NCI-H187 (cell line): ENCODE data around the gene CHSY3.
"Not testable (repeated sequence)": the region's sequence is repeated elsewhere in the genome, so short reads cannot be mapped to it uniquely, and the experiment has no call there.

ENCODE experiments used
- DNase-seq, 2 experiments: peaks; one replicate each; lab custom pipeline; 2025; lab: John Stamatoyannopoulos, UW

The CHSY3 gene

DNA sequence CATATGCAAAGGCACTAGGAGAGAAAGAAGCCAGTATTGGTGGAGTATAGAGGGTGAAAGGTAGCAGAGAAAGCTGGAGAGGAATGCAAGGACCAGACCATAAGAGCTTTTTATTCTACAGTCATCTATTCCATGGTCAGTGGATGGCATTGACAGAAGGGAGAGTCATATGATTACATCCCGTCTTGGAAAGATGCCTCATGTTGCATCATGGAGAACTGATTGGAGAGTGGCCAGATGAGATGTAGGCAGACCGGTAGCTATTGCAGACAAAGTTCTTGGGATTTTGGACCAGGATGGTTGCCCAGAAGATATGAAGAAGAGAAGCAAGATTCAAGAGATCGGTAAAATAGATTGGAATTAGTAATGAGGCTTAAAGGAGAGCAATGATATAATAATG, 260.7 kb downstream of the CHSY3 start:
- no peak for DNase-seq

DNA sequence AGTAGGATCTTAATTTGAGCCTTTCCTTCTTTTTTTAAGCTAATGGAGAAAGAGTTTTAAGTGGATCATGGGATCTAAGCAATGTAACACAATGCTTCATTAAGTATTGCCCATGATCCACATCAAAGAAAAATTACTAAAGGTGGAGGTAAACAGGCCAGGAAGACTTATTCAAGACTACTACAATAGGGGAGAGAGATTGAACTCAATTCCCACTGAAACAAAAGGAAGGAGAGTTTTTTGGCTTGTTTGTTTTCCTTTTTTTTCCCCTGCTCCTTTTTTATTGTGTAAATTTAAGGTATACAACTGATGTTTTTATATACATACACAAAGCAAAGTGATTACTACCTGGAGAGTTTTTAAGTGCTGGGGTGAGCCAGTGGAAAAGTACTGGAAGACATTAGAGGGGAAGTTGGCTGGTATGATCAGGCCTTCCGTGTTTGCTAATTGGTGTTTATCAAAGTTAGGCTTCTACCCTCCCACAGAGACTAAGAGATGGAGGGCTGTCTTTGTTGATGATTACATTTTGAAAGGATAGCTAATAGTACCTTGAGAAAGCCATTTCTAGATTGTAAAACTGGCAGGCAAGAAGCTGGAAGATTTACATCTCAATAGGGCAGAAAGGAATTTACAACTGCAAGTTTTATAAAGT, 262.7 kb downstream of the CHSY3 start:
- DNase-seq, result no peak

DNA sequence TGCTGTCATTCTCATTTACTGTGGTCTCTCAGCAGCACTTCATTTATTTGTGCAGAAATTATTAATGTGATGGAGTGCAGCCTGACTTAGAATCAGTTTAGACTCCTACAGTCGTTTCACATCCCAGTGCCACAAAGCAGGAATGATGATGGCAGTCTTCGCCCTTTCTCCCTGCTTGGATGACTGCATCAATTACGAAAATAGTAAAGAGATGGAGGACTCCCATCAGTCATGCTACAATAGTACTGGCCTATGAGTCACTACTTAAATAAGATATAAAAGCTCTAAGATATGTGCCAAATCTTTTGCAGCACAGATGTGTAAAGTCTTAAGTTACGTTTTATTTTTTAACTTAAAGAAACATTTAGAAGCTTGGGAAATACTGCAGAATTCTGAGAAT, 263.9 kb downstream of the CHSY3 start:
- no peak for DNase-seq

DNA sequence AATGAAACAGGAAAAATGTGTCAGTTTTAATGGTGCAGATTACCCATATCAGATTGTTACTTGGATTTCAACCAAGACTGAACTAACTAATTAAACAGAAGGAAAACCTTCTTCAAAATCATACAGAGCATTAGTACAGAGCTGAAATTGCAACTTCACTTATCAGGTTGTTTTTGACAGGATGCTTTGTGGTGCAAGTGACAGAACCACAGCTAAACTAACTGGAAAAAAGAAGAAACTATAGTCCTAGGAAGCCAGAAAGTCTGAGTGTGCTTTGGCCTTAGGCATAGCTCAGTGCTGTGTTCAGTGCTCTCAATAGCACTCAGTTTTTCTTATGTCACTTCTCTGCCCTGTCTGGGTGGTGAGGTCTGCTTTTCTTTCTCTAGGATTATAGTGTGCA, 267.4 kb downstream of the CHSY3 start:
- no peak for DNase-seq

DNA sequence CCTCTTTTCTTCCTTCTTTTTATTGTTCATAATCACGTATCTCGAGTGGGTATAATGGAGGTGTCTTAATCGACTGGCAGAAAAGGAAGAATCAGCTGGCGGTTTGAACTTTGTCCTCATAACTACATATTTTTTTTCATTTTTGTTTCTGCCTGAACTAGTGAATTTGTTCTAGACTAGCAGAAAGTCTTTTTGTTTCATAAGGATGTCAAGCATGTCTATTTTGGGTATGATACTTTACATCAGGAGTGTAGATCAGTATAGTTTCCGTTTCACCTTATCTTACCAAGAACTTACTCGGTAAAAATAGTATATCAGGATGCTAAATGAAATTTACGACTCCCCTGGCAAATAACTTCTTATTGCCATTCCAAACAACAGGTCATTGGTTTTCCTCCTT, 278.9 kb downstream of the CHSY3 start:
- no peak for DNase-seq

DNA sequence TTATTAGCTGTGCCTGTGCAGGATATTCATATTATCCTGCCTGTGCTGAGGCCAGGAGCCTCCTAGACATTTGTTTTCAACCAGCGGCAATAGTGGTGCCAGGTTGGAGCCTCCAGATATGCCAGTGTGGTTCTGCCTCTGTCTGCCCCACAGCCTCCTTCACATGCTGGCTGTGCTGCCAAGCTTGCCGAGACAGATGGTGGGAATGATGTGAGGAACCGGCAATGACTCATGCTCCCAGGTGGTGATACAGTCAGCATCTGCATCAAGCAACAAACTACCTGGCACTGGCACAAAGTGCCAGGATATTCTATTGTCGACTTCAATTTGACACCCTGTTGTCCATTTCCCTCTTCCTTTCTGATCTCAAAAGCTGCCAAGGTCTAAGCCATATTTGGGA, 285.7 kb downstream of the CHSY3 start:
- no peak for DNase-seq

DNA sequence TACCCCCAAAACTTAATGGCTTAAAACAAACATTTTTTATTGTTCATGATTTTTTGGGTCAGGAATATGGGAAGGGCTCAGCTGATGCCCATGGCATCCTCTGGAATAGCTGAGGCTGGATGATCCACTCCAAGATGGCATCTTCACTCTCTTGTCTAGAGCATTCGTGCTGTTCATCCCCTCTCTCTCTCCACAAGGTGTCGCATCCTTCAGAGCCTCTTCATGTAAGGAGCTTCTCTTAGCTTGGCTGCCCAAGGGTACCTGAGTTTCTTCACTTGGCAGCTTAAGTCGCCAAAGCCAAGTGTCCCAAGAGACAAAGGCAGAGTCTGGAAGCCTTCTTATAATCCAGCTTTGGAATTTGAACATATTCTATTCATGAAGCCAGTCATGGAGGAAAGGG, 294.7 kb downstream of the CHSY3 start:
- no peak for DNase-seq

DNA sequence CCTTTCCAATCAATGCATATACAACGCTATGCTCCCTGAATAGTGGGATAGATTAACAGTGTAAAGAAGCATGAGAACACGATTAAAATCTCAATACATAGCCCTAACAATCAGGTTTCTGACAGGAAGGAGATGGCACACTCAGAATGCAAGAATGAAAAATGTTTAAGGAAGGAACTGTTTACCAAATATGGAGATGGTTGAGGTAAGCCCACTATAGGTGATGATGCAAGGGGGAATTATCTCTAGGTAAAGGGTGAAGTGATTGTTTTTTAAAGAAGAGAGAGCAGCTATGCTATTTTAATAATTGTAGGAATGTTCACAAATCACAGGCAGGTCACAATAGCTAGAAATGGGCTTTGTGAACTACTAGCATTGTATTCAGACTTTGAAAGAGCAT, 302.4 kb downstream of the CHSY3 start:
- no peak for DNase-seq

DNA sequence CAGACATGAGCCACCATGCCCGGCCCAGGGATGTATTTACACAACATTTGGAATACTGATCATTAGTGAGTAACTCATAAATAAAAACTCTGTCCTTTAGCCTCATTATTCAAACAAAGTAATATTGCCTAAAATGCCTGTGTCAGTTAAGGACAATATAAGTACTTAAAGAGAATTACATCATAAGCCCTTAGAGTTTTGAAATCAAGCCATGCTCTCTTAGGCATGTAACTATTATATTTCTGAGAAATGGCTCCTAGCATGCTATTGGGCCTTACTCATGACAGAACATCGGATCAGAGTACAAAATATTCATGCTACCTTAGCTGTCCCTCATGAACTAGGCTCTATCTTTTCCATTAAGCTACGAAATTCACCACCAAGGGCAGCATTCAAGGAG, 309.3 kb downstream of the CHSY3 start:
- no peak for DNase-seq

DNA sequence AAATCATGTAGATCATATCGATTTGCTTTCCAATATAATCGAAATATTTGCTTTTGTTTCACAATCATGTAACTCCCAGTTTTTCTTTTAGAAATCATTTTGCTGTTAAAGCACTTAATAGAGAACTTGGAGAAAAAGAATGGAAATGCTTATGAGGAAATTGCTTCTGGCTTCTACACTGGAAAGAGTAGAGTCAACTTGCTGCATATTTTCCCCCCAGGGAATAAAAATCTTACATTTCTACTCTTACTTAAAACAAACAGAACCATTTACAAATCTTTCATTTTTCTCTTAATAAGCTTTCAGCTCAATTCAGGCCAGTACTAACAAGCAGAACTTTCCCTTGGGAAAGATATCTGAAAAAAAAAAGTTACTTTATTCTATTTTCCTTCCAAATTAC, 312.0 kb downstream of the CHSY3 start:
- DNase-seq, result no peak

DNA sequence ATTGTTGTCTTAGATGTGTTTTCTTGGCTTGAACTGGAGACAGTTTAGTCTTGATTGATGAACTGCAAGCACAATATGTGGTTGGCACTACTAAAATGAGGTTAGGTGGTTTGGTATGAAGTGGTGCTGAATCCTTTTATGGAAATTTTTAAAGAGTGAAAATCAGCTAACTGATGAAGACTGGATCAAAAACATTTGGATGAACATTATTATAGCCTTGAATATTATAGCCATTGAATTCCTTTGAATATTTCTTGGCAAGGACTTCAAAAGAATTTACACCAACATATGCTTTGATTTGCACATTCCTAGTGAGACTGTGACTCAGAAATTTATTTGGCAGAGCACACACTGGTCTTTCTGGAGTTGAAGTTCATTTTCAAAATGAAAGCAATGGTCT, 318.3 kb downstream of the CHSY3 start:
- no peak for DNase-seq

DNA sequence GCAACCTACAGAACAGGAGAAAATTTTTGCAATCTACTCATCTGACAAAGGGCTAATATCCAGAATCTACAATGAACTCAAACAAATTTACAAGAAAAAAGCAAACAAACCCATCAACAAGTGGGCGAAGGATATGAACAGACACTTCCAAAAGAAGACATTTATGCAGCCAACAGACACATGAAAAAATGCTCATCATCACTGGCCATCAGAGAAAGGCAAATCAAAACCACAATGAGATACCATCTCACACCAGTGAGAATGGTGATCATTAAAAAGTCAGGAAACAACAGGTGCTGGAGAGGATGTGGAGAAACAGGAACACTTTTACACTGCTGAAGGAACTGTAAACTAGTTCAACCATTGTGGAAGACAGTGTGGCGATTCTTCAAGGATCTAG, 322.3 kb downstream of the CHSY3 start:
- DNase-seq, result not testable (repeated sequence)

DNA sequence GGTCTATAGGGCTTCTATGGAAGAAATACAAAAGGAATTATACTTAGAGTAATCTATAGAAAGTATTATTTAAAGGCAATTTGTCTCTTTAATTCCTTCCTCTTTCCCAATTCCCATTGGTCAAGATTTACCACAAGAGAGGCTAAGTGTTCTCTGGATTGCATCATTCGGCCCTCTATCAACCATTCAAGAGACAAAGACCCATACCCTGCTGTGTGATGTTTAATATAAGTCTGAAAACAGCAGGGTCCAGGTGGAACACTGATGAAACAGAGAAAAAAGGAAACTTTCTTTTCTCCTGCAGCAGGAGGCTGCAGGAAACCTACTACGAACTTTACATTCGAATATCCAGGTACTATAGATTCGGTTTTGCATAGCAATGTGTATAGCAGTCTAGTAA, 323.4 kb downstream of the CHSY3 start:
- DNase-seq, result no peak

DNA sequence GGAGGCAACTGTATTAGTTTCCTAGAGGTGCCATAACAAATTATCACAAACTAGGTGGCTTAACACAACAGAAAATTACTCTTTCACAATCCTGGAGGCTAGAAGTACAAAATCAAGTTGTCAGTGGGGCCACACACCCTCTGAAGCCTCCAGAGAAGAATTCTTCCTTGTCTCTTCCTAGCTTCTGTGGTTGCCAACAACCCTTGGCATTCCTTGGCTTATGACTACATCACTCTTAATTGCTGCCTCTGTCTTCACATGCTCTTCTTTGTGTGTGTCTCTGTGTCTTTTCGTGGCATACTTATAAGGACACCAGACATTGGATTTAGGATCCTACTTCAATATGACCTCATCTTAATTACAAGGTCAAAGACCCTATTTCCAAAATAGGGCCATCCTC, 327.5 kb downstream of the CHSY3 start:
- DNase-seq, result no peak

DNA sequence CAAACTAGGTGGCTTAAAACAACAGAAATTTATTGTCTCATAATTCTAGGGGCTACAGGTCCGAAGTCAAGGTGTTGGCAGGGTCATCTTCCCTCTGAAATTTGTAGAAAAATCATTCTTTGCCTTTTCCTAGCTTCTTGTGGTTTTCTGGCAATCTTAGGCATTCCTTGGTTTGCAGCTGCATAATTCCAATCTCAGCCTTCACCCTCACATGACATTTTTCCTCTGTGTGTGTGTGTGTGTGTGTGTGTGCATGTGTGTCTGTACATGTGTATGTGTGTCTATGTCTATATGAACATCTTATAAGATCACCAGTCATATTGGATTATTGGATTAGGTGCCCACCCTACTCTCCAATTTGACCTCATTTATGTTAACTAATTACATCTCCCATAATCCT, 330.6 kb downstream of the CHSY3 start:
- no peak for DNase-seq
